ENCODE measurements around the gene OVCH2.
"Not testable (repeated sequence)": the region's sequence is repeated elsewhere in the genome, so short reads cannot be mapped to it uniquely, and the experiment has no call there.

The OVCH2 gene

DNA sequence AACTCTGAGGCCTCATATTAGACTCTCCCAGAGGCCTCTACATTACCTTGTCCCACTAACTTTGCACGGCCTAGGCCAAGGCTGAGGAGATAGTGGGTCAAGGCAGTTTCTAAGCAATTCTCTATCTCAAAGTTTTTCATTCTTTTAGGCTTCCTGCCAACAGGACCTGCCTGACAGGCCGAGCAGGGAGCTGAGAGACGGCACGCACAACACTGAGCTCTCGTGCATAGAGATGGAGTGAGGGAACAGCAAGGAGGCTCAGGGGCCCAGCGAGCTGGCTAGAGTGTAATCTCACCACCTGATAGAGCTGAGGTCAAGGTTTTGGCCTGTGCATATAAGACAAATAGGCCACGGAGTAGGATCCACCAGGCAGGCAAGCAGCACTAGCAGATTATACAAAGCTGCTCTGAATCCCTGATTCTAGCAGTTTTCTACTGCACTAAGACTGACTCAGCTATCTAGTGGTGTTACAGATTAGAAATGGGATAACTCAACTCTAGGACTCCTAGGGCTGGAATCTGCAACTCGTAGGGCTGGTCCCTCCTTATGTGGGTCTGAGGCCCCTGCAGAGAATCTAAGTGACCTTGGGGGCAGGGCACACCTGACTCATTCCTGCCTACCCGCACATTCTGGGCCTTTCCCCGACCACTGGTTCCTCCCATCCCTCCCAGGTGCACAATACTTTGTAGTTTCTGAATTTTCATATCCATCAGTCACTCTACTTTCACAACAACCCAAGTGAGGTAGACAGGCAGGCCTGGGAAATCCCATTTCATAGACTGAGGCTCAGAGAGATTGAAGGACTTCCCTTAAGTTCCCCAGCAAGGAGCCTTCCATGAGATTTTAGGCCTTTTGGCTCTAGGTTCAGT is 34.7 kb downstream of the OVCH2 start:
- no peak for DNase-seq

GRCh38 chr11:7670641-7671040 is 35.6 kb downstream of the OVCH2 start:
- no peak for DNase-seq

- no peak for DNase-seq
Observed at GRCh38 chr11:7668911-7669310, 37.4 kb downstream of the OVCH2 start.

- DNase-seq = no peak
Observed at GRCh38 chr11:7668464-7668863, 37.8 kb downstream of the OVCH2 start.

GRCh38 chr11:7667460-7667859 is 38.8 kb downstream of the OVCH2 start:
- DNase-seq = no peak

- no peak for DNase-seq
Observed at GRCh38 chr11:7666292-7666866, 39.9 kb downstream of the OVCH2 start.

DNA sequence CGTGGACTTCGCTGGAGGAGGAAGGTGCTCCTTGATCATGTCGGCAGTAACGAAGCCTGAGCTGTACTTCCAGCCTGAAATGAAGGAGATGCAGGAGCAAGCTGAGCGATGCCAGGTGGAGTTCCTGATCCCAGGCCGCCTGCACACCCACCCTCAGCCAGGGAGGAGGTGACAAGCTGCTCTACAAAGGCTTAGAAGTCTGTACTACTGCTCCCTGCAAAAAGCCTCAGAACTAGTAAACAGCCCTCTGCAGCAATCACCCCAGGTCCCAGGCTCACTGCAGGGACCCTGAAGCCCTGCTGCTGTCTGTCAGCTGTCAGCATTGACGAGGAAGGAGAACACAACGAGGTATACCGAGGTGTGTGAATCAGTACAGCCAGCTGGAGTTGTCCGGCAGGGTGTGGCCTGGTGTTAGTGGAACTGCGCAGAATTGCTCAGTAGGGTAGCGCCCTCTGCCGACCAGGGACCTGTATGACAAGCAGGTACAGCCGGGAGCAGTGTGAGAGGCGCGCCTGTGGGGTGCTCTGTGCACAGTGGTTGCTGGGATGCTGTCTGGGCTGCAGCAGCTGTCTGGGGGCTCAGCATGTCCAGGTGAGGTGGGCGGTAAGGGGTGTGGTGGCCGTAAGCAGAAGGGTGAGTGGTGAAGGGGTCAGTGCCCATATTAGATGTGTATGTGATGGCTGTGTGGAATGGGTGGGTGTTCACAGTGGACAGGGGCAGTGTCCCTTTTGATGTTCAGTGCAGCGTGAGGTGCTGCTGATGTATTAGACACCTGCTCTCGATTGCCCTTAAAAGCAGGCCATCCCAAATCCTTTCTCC is 40.6 kb downstream of the OVCH2 start:
- DNase-seq = peak; percentile 76

- DNase-seq = no peak
Observed at GRCh38 chr11:7664867-7665266, 41.4 kb downstream of the OVCH2 start.

DNA sequence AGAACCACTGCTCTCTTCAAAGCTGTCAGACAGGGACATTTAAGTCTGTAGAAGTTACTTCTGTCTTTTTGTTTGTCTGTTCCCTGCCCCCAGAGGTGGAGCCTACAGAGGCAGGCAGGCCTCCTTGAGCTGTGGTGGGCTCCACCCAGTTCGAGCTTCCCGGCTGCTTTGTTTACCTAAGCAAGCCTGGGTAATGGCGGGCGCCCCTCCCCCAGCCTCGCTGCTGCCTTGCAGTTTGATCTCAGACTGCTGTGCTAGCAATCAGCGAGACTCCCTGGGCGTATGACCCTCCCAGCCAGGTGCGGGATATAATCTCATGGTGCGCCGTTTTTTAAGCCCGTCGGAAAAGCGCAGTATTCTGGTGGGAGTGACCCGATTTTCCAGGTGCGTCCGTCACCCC is 42.7 kb downstream of the OVCH2 start:
- not testable (repeated sequence) for DNase-seq

- peak; percentile 20 for DNase-seq
Observed at GRCh38 chr11:7657306-7658025, 48.8 kb downstream of the OVCH2 start.

- no peak for DNase-seq
Observed at GRCh38 chr11:7656704-7657103, 49.6 kb downstream of the OVCH2 start.

DNA sequence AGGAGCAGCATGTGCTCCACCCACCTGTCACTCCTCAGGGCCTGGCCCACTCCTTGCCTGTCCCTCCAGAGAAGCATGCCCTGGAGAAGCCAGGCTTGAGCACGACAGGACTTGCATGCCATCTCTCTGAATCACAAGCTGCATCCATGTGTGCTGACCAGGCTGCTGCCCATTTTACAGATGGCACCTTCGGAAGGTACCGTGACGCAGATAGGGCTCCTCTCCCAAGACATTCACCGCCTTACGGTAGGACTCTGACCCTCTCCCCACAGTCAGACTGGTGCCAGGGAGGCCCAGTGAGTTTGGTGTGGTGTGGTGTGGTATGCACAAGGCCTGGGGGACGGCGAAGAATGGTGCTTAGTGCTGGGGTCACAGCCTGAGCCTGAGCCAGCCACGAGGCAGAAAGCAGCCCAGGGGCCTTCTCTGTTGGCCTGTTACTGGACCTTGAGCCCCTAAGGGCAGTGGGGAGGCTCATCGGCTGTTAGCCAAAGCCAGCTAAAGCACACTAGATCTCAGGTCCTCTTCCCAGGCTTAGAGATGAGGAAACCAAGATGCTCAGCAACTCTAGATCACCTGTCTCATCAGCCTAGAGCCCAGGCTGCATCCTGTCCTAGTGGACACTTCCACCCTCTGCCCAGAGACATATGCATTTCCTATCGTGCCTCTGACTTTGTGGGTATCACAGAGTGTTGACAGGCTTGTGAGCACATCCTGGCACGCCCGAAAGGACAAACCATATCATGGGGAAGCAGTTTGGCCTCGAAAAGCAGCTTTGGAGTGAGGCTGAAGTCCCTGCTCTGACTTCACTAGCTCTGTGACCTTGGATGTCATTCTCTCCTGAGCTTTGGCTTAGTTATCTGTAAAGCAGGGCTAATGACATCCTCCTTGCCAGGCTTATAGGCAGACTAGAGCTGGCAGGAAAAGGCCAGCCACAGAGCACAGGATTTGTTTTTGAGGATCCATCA is 50.7 kb downstream of the OVCH2 start:
- no peak for DNase-seq

DNA sequence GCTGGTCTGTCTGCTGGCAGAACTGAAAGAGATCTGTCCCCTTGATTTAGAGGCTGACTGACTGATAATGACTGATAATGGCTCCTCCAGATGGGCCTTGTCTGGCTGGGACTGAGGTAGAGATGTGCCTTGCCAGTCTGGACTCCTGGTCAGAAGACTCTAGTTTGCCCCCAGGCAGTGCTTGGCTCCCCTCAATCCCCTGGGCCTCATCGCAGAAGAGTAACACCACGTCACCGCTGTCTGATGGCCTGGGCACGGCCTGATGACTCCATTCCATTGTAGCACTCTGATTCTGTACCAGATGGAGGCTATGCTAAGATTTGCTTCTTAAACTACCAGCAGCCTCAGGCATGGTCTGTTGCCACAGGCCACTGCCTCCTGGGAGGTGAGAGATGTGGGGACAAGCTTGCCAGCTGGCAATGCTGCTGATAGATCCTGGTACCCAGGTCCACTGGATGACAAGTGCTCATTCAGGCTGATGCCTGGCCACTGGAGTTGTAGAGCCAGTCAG is 52.0 kb downstream of the OVCH2 start:
- DNase-seq = no peak

DNA sequence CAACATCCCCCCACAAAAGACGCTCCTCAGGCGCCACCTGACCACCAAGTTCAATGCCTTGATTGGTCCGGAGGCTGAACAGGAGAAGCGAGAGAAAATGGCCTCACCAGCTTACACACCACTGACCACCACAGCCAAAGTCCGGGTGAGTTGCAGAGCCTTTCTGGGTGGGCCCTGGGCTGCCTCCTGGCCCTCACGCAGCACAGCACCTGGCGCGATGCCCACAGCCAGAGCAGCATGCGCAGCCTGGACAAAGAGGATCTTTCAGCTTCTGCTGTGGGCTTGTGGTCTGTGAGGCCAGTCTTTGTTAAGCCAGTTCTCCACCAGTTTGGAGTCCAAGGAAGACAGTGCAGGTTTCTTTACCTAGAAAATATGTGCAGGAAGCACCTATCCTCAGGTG is 54.6 kb downstream of the OVCH2 start:
- no peak for DNase-seq

DNA sequence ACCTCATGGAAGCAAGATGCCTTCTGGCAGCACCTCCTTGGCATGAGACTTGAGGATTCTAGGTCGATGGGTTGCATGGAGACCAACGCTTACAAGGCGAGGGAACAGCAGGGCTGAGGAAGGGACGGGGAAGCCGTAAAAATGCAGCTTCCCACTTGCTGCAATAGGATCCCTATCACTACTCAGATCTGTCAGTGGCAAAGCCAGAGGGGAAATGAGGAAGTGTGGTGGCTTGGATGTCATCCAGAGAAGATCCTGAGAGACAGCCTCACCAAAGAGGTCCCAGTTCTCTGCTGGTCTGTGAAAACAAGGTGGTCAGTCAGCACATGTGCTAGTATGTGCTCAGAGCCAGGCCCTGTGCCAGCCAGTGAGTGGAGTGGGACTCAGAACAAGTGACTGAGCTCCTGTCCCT is 55.1 kb downstream of the OVCH2 start:
- DNase-seq = no peak

DNA sequence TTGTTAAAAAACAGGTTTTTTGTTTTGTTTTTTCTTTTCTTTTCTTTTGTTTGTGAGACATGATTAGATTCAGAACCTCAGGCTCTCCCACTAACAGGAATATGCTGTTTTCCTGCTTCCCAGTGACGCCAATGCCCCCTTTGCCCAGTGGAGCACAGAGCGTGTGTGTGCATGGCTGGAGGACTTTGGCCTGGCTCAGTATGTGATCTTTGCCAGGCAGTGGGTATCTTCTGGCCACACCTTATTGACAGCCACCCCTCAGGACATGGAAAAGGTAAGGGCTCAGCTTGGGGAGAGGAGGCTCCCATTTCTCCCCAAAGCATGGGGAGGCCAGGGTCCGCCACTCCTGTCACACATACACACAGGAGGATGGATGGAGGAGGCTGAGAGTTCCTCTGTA is 58.0 kb downstream of the OVCH2 start:
- no peak for DNase-seq

DNA sequence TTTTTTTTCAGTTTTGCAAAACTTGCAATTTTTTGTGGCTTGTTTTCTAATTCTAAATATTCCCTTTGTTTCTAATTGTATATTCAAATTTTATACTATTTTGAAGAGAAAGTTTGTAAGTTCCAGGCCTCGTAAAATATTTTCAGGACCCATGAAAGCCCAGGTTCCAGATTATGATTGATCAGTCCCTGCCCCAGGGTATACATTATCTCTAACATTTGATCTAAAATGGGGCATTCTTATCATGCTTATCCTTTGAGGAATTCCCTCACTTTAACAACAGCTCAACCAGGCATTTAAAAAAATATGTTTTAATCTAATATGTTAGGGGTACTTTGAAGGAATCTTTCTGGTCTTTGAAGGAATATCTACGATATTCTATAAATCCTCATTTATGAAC is 59.4 kb downstream of the OVCH2 start:
- DNase-seq = no peak

- no peak for DNase-seq
Observed at GRCh38 chr11:7645206-7645605, 61.1 kb downstream of the OVCH2 start.

GRCh38 chr11:7643314-7643713 is 63.0 kb downstream of the OVCH2 start:
- DNase-seq = no peak

DNA sequence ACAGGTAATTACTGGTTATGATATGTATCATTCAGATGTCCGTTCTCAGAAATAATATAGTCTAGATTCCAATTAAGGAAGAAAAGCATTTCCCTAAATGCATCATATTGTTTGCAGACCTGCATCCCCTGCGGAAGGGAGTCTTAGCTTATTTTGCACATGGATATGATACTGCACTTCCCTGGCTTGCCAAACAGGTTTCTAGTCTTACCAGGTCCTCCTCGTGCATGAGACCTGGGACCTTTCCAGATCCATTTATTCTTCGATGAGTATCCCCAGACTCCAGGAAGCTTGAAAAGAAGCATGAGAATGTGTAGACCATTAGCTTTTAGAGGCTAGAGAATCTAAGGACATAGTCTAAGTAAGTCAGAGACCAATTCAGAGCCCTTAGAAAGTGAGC is 63.5 kb downstream of the OVCH2 start:
- DNase-seq = no peak

- no peak for DNase-seq
Observed at GRCh38 chr11:7640816-7641215, 65.5 kb downstream of the OVCH2 start.

DNA sequence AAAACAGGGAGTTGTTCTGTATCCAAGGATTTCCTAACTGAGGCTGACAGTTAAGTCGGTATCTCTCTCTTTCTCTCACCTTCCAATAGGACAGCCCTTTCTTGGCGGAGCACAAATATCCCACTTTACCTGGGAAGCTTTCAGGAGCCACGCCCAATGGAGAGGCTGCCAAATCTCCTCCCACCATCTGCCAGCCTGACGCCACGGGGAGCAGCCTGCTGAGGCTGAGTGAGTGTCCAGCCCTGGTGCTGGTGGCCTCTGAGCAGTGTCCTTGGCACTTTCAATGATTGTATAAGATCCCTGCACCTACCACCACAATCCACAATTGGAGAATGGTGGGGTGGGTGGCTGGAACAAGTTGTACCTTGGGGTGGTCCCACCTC is 66.6 kb downstream of the OVCH2 start:
- peak; percentile 28 for DNase-seq

All from NCI-H1105 treated with DMSO at 0.1 percent for 48 hours (cell line).